ENCODE data around the gene PNLIPRP1. TPM values are rescaled to one million over a fixed set of nuclear protein-coding genes. Genes with fewer than 3 reads are reported as not detected.

Gene PNLIPRP1
- total RNA-seq, 1 donor from 2014 or later, result not detected

GRCh38 chr10:116625845-116626244, 35.1 kb downstream of the PNLIPRP1 start:
- peaks cover 12% of the 10 kb centered on the region for H3K4me1 Mint-ChIP-seq
- no peak overlapping the region for H3K27ac Mint-ChIP-seq (ENCODE audit: unreplicated experiment)
- no peak overlapping the region for H3K4me3 Mint-ChIP-seq
- TF ChIP-seq CTCF (conservative IDR thresholded peaks at IDR 0.05), result no peak
- H3K9me3 Mint-ChIP-seq, result no peaks in the 10 kb centered on the region
- H3K36me3 Mint-ChIP-seq (ENCODE audit: low read depth), result no peaks in the 10 kb centered on the region
- H3K27me3 Mint-ChIP-seq (ENCODE audit: low read depth), result peaks cover 17% of the 10 kb centered on the region
- no peak for DNase-seq (ENCODE audit: low read depth, low spot score)

- no peaks in the 10 kb centered on the region for H3K36me3 Mint-ChIP-seq (ENCODE audit: low read depth)
- H3K9me3 Mint-ChIP-seq, result no peaks in the 10 kb centered on the region
- peaks cover 12% of the 10 kb centered on the region for H3K4me1 Mint-ChIP-seq
- TF ChIP-seq CTCF (conservative IDR thresholded peaks at IDR 0.05), result no peak
- H3K27me3 Mint-ChIP-seq (ENCODE audit: low read depth), result peaks cover 17% of the 10 kb centered on the region
- H3K4me3 Mint-ChIP-seq, result no peak overlapping the region
- DNase-seq (ENCODE audit: low read depth, low spot score), result no peak
- H3K27ac Mint-ChIP-seq (ENCODE audit: unreplicated experiment), result no peak overlapping the region
Measured at GRCh38 chr10:116626815-116627214, 36.1 kb downstream of the PNLIPRP1 start.

GRCh38 chr10:116627386-116627933, 36.7 kb downstream of the PNLIPRP1 start:
- Mint-ChIP-seq H3K36me3 (ENCODE audit: low read depth) (no peaks in the 10 kb centered on the region), H3K4me1 (peaks cover 16% of the 10 kb centered on the region), H3K4me3 (no peak overlapping the region), H3K9me3 (no peaks in the 10 kb centered on the region), H3K27ac (ENCODE audit: unreplicated experiment) (no peak overlapping the region), H3K27me3 (ENCODE audit: low read depth) (peaks cover 17% of the 10 kb centered on the region)
- TF ChIP-seq CTCF (conservative IDR thresholded peaks at IDR 0.05), result peak; percentile 66
- peak; percentile 53 for DNase-seq (ENCODE audit: low read depth, low spot score)

- no peak for DNase-seq (ENCODE audit: low read depth, low spot score)
Measured at GRCh38 chr10:116629340-116629739, 38.6 kb downstream of the PNLIPRP1 start.

GRCh38 chr10:116630020-116630419, 39.3 kb downstream of the PNLIPRP1 start:
- H3K4me1 Mint-ChIP-seq, result peaks cover 16% of the 10 kb centered on the region
- H3K36me3 Mint-ChIP-seq (ENCODE audit: low read depth), result no peaks in the 10 kb centered on the region
- no peak for DNase-seq (ENCODE audit: low read depth, low spot score)
- H3K27ac Mint-ChIP-seq (ENCODE audit: unreplicated experiment), result no peak overlapping the region
- peaks cover 12% of the 10 kb centered on the region for H3K27me3 Mint-ChIP-seq (ENCODE audit: low read depth)
- TF ChIP-seq CTCF (conservative IDR thresholded peaks at IDR 0.05), result no peak
- H3K9me3 Mint-ChIP-seq, result no peaks in the 10 kb centered on the region
- H3K4me3 Mint-ChIP-seq, result no peak overlapping the region

More at GRCh38 chr10:116629340-116629739, 38.6 kb downstream of the PNLIPRP1 start:
- Mint-ChIP-seq H3K36me3 (ENCODE audit: low read depth) (no peaks in the 10 kb centered on the region), H3K4me1 (peaks cover 16% of the 10 kb centered on the region), H3K9me3 (no peaks in the 10 kb centered on the region), H3K27ac (ENCODE audit: unreplicated experiment) (no peak overlapping the region), H3K4me3 (no peak overlapping the region), H3K27me3 (ENCODE audit: low read depth) (peaks cover 12% of the 10 kb centered on the region)
- TF ChIP-seq CTCF (conservative IDR thresholded peaks at IDR 0.05), result no peak

Measured in neural crest cell (in vitro differentiated cells).